ENCODE results near the gene MYL9. TPM values are rescaled to one million over a fixed set of nuclear protein-coding genes. Genes with fewer than 3 reads are reported as not detected.

Gene MYL9
- total and polyA plus RNA-seq, 2 of the 4 experiments (the other 2 are of a cell fraction): 97.5 to 425 TPM

- Histone ChIP-seq H3K36me3 (ENCODE audit: control insufficient read depth, insufficient read depth, low read length) (peaks cover 56% of the 10 kb centered on the region), H3K79me1 (ENCODE audit: low read depth in 1 of 2, low read length in 2 of 2) (peaks cover 14 to 31% of the 10 kb centered on the region in 2 experiments), H3K27me3 (ENCODE audit: control insufficient read depth, insufficient read depth, low read length) (no peaks in the 10 kb centered on the region), H3K18ac (ENCODE audit: low read depth, low read length) (no peak overlapping the region), H3K4ac (ENCODE audit: low read depth, low read length) (no peak overlapping the region), H2BK15ac (ENCODE audit: low read depth, low read length) (no peak overlapping the region), H3K14ac (replicated peaks; ENCODE audit: low read depth, low read length) (no peak overlapping the region), H2AK9ac (replicated peaks; ENCODE audit: low read depth, low read length, poor library complexity) (no peak overlapping the region), H3K9ac (ENCODE audit: low read depth, low read length) (no peak overlapping the region), H4K8ac (ENCODE audit: low read depth in 2 of 2, low read length in 2 of 2) (no peak overlapping the region), H3K4me2 (ENCODE audit: low read depth, low read length) (no peak overlapping the region), H3K4me3 (ENCODE audit: insufficient read depth, low read depth, low read length) (no peak overlapping the region), H2AK5ac (ENCODE audit: low read depth, low read length) (no peak overlapping the region), H4K20me1 (ENCODE audit: insufficient read depth, low read length) (peaks cover 18% of the 10 kb centered on the region; the same call in 1 of the 2 replicates), H2BK20ac (ENCODE audit: low read depth, low read length) (no peak overlapping the region), H4K91ac (ENCODE audit: insufficient read depth, low read depth, low read length) (no peak overlapping the region), H2BK120ac (ENCODE audit: low read depth, low read length) (no peak overlapping the region), H3K4me1 (ENCODE audit: control insufficient read depth, insufficient read depth, low read length) (no peaks in the 10 kb centered on the region; the same call in 1 of the 2 replicates), H2AFZ (replicated peaks; ENCODE audit: low read length, poor library complexity) (no peak overlapping the region), H3K23ac (ENCODE audit: low read depth, low read length) (no peak overlapping the region), H3K27ac (ENCODE audit: insufficient read depth, low read length) (no peak overlapping the region), H4K5ac (ENCODE audit: low read depth, low read length) (no peak overlapping the region), H3K9me3 (ENCODE audit: control insufficient read depth, insufficient read depth, low read length) (no peaks in the 10 kb centered on the region), H3K56ac (ENCODE audit: extremely low read depth, insufficient read depth, low read length) (no peak overlapping the region), H3K9me1 (ENCODE audit: insufficient read depth, low read length) (peaks cover 19% of the 10 kb centered on the region), H2BK5ac (ENCODE audit: low read depth, low read length, poor library complexity, severe bottlenecking) (no peak overlapping the region)
- ChIA-PET POLR2A (ENCODE audit: unreplicated experiment) (no interaction called here), CTCF (no interaction called here)
- dilution Hi-C loops (cut with HindIII; ENCODE audit: low sequenced_read_pairs, unreplicated experiment) (no loop called here), in situ Hi-C loops (cut with MboI; ENCODE audit: low sequenced_read_pairs) (no loop called here), intact Hi-C loops (cut with micrococcal nuclease) (no loop called here)
- DNase-seq (no peak), ATAC-seq (ENCODE audit: low read depth) (no peak)
- 47% methylated on average over 4 of the region's 32 CpGs; no CpG with 5 or more reads in 1 of the 2 experiments for WGBS, 2 experiments (ENCODE audit: extremely low coverage in 2 of 2, insufficient read length in 1 of 2)
- BruUV-seq (replicated peaks): TSS peak; percentile 84
- no peak for TF ChIP-seq RCOR1 (IDR thresholded peaks at IDR 0.05; ENCODE audit: insufficient replicate concordance, low read length)
- no peak for TF ChIP-seq MAFK (IDR thresholded peaks at IDR 0.05; ENCODE audit: low read depth, low read length)
- no peak for TF ChIP-seq MXI1 (IDR thresholded peaks at IDR 0.05; ENCODE audit: borderline replicate concordance, low read depth, low read length)
- TF ChIP-seq CTCF (conservative IDR thresholded peaks at IDR 0.05; ENCODE audit: low read depth, low read length): no peak
- TF ChIP-seq NFE2L2 (IDR thresholded peaks at IDR 0.05; ENCODE audit: low read depth, low read length): no peak
- no peak for TF ChIP-seq SMC3 (IDR thresholded peaks at IDR 0.05; ENCODE audit: low read depth, low read length)
- TF ChIP-seq BHLHE40 (IDR thresholded peaks at IDR 0.05; ENCODE audit: low read depth, low read length): no peak
- TF ChIP-seq FOS (IDR thresholded peaks at IDR 0.05; ENCODE audit: low read depth, low read length): no peak
- no peak for TF ChIP-seq MAZ (IDR thresholded peaks at IDR 0.05; ENCODE audit: borderline replicate concordance, low read depth, low read length)
- no peak for TF ChIP-seq CHD1 (IDR thresholded peaks at IDR 0.05; ENCODE audit: low read depth, low read length)
- TF ChIP-seq POLR2A (IDR thresholded peaks at IDR 0.05; ENCODE audit: low read depth, low read length): no peak
- TF ChIP-seq CEBPB (IDR thresholded peaks at IDR 0.05; ENCODE audit: low read depth, low read length): no peak
- no peak for TF ChIP-seq ELK1 (IDR thresholded peaks at IDR 0.05; ENCODE audit: borderline replicate concordance, low read depth, low read length)
- TF ChIP-seq USF2 (IDR thresholded peaks at IDR 0.05; ENCODE audit: low read depth, low read length): no peak
Observed at GRCh38 chr20:36527331-36528125, 13.8 kb upstream of the MYL9 start.
